GM19328 (cell line): ENCODE measurements around the gene CBY1.

Experiments
- ATAC-seq: cut with Tn5 transposase; IDR thresholded peaks from one replicate; pipeline ENCODE4 v1.9.1; 2021; ENCODE audit warnings: mild to moderate bottlenecking, moderate library complexity; ENCODE audit not compliant: unreplicated experiment

The CBY1 gene

GRCh38 chr22:38645430-38645829 is 11.0 kb upstream of the CBY1 start:
- no peak for ATAC-seq

GRCh38 chr22:38649841-38650522 is 6.5 kb upstream of the CBY1 start:
- ATAC-seq = no peak

- no peak for ATAC-seq
Observed at GRCh38 chr22:38652859-38653258, 3.6 kb upstream of the CBY1 start.

- ATAC-seq = no peak
Observed at GRCh38 chr22:38653741-38654140, 2.7 kb upstream of the CBY1 start.

- no peak for ATAC-seq
Observed at GRCh38 chr22:38655519-38656255, 751 bp upstream of the CBY1 start.

- ATAC-seq = no peak
Observed at GRCh38 chr22:38657045-38657909, 839 bp downstream of the CBY1 start.

GRCh38 chr22:38674888-38675287 is 18.4 kb downstream of the CBY1 start:
- no peak for ATAC-seq

- no peak for ATAC-seq
Observed at GRCh38 chr22:38675833-38676232, 19.4 kb downstream of the CBY1 start.

GRCh38 chr22:38681582-38682335 is 25.3 kb downstream of the CBY1 start, which contains the start of gene TOMM22:
Gene TOMM22 (plus strand): TSS chr22:38681957. CDS start chr22:38681979, 22 bp downstream.
- ATAC-seq = peak; percentile 91

- no peak for ATAC-seq
Observed at GRCh38 chr22:38684895-38685294, 28.5 kb downstream of the CBY1 start.

- ATAC-seq = no peak
Observed at GRCh38 chr22:38685761-38686160, 29.3 kb downstream of the CBY1 start.

GRCh38 chr22:38689651-38690050 is 33.2 kb downstream of the CBY1 start:
- no peak for ATAC-seq

- no peak for ATAC-seq
Observed at GRCh38 chr22:38694049-38694448, 37.6 kb downstream of the CBY1 start.

- ATAC-seq = no peak
Observed at GRCh38 chr22:38694940-38695339, 38.5 kb downstream of the CBY1 start.

GRCh38 chr22:38696606-38697424 is 40.4 kb downstream of the CBY1 start:
- no peak for ATAC-seq

- no peak for ATAC-seq
Observed at GRCh38 chr22:38697425-38698089, 41.1 kb downstream of the CBY1 start.

GRCh38 chr22:38698407-38699094 is 42.1 kb downstream of the CBY1 start:
- ATAC-seq = no peak

GRCh38 chr22:38699143-38699542 is 42.7 kb downstream of the CBY1 start:
- no peak for ATAC-seq

- ATAC-seq = no peak
Observed at GRCh38 chr22:38699784-38700183, 43.3 kb downstream of the CBY1 start.
